Endometrial microvascular endothelial cells (primary cell): ENCODE data around the gene ARVCF. TPM values are rescaled to one million over a fixed set of nuclear protein-coding genes. Genes with fewer than 3 reads are reported as not detected.

ENCODE experiments used
- in situ Hi-C: cut with HindIII; loops from 2 replicates; pipeline ENCODE4 v1.10.0; 2017; ENCODE audit warnings: low sequenced_read_pairs, low pct_unique_long_range_greater_than_20kb; ENCODE audit errors: inconsistent ontology term
- total RNA-seq: library from RNA; depleted of rRNA; stranded (reverse); fragments of >200 nt; gene quantifications from one replicate; pipeline ENCODE4 v1.2.3, GENCODE V29; 2015; ENCODE audit errors: inconsistent ontology term

ARVCF gene
- total RNA-seq, 1 donor from 2014 or later, result 60.4 TPM

DNA sequence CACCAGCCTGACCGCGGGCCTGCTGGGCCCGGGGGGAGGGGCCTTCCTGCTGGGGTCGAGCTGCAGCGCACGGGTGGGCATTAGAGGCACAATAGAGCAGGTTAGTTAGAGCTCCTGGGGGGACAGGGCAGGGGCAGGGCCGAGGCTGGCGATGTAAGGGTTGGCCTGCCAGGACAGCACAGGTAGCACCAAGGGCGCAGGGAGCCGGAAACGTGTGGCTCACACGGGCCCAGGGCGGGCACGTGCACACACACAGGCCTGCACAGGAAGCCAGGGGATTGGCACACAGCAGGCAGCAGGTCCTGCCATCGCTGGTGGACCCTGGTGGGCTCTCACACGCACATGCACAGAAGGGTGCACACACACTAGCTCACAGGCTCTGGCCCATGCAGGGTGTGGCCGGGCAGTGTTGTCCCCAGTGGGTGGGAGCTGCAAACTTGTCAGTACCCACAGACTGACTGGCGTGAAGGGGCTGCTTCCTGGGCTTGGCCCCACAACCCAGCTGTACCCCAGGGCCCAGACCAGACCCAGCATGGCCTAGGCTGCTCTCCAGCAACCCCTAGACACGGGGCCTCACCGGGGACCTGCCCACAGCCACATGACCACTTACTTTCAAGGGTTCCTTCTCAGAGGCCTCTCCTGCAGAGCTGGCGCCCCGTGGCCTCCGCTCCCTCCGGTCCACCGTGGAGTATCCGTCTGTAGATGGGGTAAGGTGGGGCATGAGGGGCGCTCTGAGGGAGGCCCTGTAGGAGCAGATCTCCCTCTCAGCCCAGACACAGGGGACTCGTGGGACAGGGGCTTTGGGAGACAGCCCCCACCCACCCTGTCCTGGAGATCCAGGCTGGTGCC is 45.1 kb downstream of the ARVCF start:
- in situ Hi-C loops, result loop anchor here (10.0 to 25.0 kb wide), 2 partner anchors 53 to 141 kb away; partner anchors contain the start of genes RANBP1, TANGO2 and TRMT2A

DNA sequence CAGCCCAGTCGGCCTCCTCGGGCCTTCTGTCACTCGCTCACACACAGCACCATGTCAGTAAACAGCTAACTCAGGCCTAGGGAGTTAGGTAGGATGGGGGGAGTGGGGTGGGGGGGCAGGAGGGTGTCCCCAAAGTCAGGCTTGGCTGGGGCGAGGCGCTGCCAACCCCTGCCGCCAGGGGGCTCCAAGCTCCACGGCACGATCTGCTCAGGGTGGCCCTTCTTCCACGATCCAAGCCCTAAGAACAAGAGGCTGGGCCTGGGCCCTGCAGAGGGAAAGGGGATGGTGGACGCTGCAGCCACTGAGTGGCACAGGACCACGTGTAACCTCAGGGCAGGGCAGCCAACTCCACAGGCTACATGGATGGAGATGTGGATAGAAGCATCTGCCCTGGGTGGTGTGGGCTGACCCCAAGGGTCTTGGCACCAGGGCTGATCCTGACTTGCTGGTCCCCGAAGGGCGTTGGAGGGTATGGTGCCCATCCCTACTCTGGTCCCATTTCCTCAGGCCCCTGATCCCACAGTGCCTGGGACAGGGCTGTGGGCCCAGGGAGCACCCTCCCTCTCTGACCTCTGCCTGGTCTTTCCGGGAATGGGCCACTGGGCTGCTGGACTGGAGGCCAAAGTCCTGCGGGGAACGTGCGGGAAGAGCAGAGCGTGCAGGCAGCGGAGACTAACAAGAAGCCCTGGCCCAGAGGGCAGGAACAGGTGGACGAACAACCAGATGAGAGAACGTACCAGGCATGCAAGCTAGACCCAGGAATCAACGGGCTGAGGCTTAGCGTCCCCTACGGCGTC is 45.9 kb downstream of the ARVCF start:
- in situ Hi-C loops, result loop anchor here (10.0 to 25.0 kb wide), 2 partner anchors 54 to 142 kb away; partner anchors contain the start of genes RANBP1, TANGO2 and TRMT2A

DNA sequence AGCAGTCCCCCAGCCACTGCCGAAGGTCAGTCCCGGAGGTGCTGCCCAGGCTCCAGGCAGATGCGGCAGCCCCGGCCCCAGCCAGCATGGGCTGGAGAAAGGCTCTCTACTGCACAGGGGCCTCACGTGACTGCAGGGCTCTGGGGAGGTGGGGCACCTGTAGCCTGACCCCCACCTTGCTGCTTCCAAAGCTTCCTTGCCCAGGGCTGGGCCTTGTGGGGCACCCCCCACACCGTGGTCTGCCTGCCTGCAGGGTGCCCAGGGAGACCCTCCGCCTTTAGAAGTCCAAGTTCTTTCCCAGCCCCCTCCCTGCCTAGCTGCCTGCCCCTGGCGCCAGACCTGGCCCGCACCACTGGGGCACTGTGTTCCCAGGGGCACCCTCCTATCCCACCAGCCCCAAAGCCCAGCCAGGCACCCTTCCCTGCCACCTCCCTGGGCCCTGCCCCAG is 46.6 kb downstream of the ARVCF start:
- in situ Hi-C loops, result loop anchor here (10.0 to 25.0 kb wide), 2 partner anchors 55 to 142 kb away; partner anchors contain the start of genes RANBP1, TANGO2 and TRMT2A

DNA sequence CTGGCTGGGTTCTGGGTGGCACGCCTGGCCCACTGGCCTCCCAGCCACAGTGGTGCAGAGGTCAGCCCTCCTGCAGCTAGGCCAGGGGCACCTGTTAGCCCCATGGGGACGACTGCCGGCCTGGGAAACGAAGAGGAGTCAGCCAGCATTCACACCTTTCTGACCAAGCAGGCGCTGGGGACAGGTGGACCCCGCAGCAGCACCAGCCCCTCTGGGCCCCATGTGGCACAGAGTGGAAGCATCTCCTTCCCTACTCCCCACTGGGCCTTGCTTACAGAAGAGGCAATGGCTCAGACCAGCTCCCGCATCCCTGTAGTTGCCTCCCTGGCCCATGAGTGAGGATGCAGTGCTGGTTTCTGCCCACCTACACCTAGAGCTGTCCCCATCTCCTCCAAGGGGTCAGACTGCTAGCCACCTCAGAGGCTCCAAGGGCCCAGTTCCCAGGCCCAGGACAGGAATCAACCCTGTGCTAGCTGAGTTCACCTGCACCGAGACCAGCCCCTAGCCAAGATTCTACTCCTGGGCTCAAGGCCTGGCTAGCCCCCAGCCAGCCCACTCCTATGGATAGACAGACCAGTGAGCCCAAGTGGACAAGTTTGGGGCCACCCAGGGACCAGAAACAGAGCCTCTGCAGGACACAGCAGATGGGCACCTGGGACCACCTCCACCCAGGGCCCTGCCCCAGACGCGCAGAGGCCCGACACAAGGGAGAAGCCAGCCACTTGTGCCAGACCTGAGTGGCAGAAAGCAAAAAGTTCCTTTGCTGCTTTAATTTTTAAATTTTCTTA is 47.3 kb downstream of the ARVCF start:
- in situ Hi-C loops, result loop anchor here (25.0 kb wide), 1 partner anchor 143 kb away; the partner anchor contains the start of genes RANBP1 and TRMT2A

DNA sequence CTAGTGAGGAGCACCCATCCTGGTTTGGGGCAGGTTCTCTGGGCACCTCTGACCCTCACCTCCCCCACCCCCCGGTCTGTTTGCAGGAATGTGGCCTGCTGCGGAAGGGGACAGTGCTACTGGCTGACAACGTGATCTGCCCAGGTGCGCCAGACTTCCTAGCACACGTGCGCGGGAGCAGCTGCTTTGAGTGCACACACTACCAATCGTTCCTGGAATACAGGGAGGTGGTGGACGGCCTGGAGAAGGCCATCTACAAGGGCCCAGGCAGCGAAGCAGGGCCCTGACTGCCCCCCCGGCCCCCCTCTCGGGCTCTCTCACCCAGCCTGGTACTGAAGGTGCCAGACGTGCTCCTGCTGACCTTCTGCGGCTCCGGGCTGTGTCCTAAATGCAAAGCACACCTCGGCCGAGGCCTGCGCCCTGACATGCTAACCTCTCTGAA is 48.2 kb downstream of the ARVCF start:
- in situ Hi-C loops, result loop anchor here (25.0 kb wide), 1 partner anchor 144 kb away; the partner anchor contains the start of genes RANBP1 and TRMT2A

DNA sequence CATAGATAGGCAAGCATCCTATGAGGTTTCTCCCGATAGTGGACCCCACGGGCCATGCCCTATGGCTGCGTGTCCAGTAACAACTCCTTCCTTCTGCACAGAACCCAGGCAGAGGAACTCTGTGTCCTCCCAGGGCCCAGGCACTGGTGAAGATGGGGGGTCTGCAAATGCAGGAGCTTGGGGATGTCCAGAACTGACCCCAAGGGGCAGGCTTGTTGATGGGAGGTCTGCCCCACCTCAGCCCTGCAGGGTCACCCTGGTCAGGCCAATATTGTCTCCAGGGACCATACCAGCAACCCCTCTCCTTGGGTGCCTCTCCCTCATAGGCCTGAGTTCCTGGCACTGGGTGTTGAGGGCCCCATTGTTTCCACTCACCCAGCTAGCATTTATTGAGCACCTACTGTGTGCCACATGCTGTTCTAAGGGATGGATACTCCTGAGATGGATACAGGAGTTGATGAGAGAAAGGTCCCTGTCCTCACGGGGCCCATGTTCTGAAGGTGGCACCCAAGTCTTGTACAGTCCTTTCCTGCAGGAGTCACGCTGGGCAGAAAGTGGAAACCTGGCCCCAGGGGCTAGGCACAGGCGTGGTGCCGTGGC is 48.7 kb downstream of the ARVCF start:
- in situ Hi-C loops, result loop anchor here (25.0 kb wide), 1 partner anchor 144 kb away; the partner anchor contains the start of genes RANBP1 and TRMT2A

DNA sequence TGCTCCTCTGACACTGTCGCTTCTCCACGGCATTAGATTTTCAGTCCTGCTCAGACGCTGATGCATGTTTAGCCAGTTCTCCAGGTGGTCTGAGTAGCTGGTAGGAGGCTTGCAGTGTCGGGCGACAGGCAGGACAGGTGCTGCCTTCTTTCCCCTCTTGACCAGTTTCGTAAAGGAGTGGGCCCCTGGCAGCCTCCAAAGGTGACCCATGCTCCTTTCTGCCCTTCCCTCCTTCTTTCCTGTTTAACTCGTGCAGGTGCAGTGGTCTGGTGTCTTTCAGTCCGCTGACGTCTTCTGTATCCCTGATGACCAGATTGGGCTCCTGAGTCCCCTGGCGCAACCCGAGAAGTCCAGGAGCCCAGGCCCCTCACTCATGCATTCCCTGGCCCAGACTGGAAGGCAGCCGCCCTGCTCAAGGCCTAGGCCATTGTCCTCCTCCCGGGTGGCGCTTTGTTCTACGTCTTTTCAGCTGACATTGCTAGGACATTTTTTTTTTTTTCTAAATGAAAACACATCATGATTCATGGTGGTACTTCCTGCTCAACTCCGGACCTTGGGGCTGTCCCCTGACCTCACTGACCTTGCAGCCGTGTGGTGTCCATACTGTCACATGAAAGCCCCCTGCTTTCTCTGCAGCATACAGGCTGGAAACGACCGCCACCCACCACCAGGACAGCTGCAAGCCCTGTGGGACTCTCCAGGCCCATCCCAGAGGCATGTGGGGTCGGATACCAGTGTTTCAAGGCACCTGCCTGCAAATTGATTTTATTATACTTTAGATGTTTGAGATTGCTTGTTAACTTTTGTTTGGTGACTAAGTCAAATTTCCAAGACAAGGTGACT is 49.5 kb downstream of the ARVCF start:
- in situ Hi-C loops, result loop anchor here (25.0 kb wide), 1 partner anchor 145 kb away; the partner anchor contains the start of genes RANBP1 and TRMT2A

DNA sequence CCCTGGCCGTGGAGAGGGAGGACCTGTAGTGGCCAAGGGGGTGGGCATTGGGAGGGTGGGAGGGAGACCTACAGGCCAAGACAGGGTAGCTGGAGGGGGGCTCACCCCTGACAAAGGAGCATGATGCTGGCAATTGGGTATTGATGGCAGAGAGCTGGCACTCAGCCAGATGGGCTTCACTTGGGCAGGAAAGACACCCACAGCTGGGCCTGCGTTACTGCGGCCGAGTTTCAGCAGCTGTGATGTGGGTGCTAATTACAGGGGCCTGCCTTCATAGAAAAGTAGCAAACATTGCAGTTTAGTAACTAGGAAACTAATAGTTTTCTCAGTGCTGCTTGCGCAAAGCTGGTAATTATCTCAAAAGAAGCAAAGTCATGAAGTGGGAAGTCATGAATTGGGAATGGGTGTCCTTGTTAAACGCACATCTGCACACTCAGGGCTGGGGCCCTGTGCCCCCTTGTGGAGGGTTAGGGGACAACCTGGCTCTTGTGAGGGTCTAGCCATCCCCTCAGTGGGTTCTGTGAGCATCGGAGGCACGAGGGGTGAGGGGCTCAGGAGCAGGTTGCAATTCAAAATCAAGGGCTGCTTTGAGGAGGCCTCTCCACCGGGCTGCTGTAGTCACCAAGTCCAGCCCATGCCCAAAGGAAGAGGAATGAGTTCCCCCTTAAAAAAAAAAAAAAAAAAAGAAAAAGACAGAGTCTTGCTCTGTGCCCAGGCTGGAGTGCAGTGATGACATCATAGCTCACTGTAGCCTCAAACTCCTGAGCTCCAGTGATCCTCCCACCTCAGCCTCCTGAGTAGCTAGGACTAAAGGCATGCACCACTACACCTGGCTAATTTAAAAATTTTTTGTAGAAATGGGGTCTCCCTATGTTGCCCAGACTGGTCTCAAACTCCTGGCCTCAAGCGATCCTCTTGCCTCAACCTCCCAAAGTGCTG is 50.6 kb downstream of the ARVCF start:
- in situ Hi-C loops, result loop anchor here (25.0 kb wide), 1 partner anchor 146 kb away; the partner anchor contains the start of genes RANBP1 and TRMT2A

DNA sequence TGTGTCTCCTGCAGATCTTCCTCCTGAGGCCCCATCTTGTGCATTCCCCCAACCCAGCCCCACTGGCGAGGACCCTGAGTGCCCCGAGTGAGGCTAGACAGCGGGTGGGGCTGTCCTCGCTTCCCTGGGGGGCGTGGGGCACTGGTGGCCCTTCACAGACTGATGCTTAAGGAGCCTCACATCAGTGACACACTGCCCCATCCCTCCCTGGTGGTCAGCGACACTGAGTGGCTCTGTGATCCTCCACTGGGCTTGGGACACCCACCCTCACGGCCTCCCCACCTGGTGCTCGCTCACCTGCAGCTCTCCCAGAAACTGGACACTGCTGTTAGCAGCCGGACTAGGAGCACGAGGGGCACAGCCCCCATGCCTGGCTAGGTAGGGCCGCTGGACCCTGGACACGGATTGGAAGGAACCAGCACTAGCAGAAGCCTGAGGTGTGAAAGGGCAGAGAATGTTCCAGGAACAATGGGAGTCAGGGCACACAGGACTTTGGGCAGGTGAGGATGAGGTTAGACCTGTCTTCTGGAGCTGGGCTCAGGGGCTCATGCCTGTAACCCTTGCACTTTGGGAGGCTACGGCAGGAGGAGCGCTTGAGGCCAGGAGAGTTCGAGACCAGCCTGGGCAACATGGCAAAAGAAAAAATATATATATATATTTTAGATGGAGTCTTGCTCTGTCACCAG is 51.8 kb downstream of the ARVCF start:
- in situ Hi-C loops, result loop anchor here (25.0 kb wide), 1 partner anchor 147 kb away; the partner anchor contains the start of genes RANBP1 and TRMT2A

DNA sequence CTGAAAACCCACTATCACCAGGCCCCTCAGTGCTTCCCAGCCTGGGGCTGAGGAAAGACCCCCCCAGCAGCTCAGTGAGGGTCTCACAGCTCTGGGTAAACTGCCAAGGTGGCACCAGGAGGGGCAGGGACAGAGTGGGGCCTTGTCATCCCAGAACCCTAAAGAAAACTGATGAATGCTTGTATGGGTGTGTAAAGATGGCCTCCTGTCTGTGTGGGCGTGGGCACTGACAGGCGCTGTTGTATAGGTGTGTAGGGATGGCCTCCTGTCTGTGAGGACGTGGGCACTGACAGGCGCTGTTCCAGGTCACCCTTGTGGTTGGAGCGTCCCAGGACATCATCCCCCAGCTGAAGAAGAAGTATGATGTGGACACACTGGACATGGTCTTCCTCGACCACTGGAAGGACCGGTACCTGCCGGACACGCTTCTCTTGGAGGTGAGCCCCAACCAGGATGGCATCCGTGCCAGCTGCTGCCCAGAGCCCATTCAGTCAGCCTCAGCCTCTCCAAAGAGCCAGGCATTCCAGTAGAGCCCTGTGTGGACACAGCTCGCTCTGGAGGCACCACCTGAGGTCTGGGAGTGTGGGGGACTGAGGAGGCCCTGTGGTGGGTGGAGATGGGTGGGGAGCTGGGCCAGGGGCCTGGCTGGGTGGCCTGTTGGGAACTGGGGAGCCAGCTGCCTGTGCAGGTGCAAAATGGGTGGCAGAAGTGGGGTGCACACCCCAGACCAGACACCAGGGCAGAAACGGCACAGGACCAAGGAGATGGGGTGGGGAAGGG is 52.6 kb downstream of the ARVCF start:
- in situ Hi-C loops, result loop anchor here (25.0 kb wide), 1 partner anchor 148 kb away; the partner anchor contains the start of genes RANBP1 and TRMT2A

DNA sequence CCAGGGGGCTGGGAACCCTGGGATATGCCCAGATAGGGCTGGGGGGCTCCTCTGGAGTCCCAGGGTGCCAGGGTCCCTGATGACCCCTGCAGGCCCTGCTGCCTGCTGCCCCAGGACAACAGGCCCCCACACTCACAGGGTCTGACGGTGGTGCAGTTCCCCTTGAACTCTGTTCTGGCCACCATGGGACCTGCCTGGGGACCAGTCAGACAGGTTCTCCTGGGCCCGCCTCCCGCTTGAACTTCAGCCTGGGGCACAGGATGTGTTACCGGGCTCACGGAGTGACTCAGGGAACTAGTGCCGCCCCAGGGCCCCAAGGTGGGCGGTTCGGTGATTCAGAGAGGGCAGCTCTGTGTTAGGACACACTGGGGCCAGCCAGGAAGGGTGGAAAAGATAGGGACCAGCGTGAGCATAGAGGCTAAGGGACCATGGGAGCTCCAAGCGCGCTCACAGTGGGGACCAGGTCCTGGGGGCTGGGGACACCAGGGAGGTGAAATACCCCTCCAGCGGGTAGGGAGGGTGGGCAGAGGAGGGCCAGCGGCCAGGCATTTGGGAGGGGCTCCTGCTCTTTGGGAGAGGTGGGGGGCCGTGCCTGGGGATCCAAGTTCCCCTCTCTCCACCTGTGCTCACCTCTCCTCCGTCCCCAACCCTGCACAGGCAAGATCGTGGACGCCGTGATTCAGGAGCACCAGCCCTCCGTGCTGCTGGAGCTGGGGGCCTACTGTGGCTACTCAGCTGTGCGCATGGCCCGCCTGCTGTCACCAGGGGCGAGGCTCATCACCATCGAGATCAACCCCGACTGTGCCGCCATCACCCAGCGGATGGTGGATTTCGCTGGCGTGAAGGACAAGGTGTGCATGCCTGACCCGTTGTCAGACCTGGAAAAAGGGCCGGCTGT is 53.5 kb downstream of the ARVCF start:
- in situ Hi-C loops, result loop anchor here (25.0 kb wide), 1 partner anchor 149 kb away; the partner anchor contains the start of genes RANBP1 and TRMT2A

DNA sequence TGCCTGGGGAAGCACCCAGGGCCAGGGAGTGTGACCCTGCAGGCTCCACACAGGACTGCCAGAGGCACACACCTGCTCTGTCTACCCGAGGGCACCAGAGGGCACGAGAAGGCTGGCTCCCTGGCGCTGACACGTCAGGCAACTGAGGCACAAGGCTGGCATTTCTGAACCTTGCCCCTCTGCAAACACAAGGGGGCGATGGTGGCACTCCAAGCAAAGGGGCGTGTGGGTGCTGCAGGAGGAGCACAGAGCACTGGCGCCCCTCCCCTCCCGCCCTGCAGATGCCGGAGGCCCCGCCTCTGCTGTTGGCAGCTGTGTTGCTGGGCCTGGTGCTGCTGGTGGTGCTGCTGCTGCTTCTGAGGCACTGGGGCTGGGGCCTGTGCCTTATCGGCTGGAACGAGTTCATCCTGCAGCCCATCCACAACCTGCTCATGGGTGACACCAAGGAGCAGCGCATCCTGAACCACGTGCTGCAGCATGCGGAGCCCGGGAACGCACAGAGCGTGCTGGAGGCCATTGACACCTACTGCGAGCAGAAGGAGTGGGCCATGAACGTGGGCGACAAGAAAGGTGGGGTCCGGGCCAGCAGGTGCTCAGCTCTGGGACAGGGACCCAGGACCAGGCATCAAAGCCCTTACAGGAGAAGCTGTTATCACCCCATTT is 54.2 kb downstream of the ARVCF start:
- in situ Hi-C loops, result loop anchor here (25.0 kb wide), 1 partner anchor 150 kb away; the partner anchor contains the start of genes RANBP1 and TRMT2A

DNA sequence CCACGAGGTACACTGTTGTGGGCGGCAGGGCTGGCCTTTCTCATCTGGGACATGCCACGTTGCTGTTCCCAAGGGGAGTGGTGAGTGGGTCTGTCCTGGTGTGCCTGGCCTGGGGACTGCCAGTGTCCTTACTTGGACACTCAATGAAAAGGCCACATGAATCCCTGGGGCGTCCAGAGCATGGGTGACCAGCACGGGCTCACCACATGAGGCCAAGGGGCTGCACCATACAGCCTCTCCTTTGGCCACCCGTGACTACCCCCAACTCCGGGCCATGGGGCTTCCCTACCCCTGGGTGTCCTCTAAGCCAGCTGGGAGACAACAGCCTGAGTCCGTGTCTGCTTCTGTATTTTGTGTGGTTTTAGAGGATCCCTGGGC is 54.8 kb downstream of the ARVCF start:
- in situ Hi-C loops, result loop anchor here (25.0 kb wide), 1 partner anchor 150 kb away; the partner anchor contains the start of genes RANBP1 and TRMT2A
